ENCODE results near the gene CDC42BPB.

DNA sequence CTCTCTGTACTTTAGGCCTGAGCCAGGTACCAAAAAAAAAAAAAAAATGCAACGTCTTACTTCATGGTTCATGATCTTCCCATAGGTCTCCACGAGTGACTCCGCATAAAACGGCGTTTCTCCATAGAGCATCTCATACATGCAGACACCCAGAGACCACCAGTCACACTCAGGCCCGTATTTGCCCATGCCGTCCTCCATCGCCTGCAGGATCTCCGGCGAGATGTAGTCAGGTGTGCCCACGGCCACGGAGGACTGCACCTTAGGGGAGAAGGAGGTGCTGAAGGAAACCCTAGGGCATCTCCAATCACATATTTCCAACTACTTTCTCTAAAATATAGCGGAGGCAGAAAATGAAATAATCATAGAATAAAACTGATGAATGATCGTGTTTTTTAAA is 73.9 kb downstream of the CDC42BPB start:
- TF ChIP-seq ZNF503 (CRISPR knock-in tag; IDR thresholded peaks at IDR 0.05), result no peak
- no peak for TF ChIP-seq SALL2 (CRISPR knock-in tag; IDR thresholded peaks at IDR 0.05)
- no peak for TF ChIP-seq LCORL (IDR thresholded peaks at IDR 0.05)
- no peak for TF ChIP-seq LCORL (CRISPR knock-in tag; IDR thresholded peaks at IDR 0.05)
- TF ChIP-seq RAD21 (CRISPR knock-in tag; IDR thresholded peaks at IDR 0.05), result no peak
- TF ChIP-seq ZNF543 (CRISPR knock-in tag; IDR thresholded peaks at IDR 0.05), result no peak
- no peak for TF ChIP-seq SMAD1 (CRISPR knock-in tag; IDR thresholded peaks at IDR 0.05; ENCODE audit: borderline replicate concordance, low read depth)
- no peak for TF ChIP-seq ZNF530 (CRISPR knock-in tag; IDR thresholded peaks at IDR 0.05; ENCODE audit: low read depth)
- TF ChIP-seq, protein P1, sequence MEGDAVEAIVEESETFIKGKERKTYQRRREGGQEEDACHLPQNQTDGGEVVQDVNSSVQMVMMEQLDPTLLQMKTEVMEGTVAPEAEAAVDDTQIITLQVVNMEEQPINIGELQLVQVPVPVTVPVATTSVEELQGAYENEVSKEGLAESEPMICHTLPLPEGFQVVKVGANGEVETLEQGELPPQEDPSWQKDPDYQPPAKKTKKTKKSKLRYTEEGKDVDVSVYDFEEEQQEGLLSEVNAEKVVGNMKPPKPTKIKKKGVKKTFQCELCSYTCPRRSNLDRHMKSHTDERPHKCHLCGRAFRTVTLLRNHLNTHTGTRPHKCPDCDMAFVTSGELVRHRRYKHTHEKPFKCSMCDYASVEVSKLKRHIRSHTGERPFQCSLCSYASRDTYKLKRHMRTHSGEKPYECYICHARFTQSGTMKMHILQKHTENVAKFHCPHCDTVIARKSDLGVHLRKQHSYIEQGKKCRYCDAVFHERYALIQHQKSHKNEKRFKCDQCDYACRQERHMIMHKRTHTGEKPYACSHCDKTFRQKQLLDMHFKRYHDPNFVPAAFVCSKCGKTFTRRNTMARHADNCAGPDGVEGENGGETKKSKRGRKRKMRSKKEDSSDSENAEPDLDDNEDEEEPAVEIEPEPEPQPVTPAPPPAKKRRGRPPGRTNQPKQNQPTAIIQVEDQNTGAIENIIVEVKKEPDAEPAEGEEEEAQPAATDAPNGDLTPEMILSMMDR (CRISPR knock-in tag; IDR thresholded peaks at IDR 0.05), result no peak
- no peak for TF ChIP-seq KDM6A (CRISPR knock-in tag; IDR thresholded peaks at IDR 0.05; ENCODE audit: low read depth)
- TF ChIP-seq, protein P2, sequence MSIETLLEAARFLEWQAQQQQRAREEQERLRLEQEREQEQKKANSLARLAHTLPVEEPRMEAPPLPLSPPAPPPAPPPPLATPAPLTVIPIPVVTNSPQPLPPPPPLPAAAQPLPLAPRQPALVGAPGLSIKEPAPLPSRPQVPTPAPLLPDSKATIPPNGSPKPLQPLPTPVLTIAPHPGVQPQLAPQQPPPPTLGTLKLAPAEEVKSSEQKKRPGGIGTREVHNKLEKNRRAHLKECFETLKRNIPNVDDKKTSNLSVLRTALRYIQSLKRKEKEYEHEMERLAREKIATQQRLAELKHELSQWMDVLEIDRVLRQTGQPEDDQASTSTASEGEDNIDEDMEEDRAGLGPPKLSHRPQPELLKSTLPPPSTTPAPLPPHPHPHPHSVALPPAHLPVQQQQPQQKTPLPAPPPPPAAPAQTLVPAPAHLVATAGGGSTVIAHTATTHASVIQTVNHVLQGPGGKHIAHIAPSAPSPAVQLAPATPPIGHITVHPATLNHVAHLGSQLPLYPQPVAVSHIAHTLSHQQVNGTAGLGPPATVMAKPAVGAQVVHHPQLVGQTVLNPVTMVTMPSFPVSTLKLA (IDR thresholded peaks at IDR 0.05), result no peak
